ENCODE measurements around the gene FAM186B.
"Not testable (repeated sequence)": the region's sequence is repeated elsewhere in the genome, so short reads cannot be mapped to it uniquely, and the experiment has no call there.

Gene FAM186B, protein sequence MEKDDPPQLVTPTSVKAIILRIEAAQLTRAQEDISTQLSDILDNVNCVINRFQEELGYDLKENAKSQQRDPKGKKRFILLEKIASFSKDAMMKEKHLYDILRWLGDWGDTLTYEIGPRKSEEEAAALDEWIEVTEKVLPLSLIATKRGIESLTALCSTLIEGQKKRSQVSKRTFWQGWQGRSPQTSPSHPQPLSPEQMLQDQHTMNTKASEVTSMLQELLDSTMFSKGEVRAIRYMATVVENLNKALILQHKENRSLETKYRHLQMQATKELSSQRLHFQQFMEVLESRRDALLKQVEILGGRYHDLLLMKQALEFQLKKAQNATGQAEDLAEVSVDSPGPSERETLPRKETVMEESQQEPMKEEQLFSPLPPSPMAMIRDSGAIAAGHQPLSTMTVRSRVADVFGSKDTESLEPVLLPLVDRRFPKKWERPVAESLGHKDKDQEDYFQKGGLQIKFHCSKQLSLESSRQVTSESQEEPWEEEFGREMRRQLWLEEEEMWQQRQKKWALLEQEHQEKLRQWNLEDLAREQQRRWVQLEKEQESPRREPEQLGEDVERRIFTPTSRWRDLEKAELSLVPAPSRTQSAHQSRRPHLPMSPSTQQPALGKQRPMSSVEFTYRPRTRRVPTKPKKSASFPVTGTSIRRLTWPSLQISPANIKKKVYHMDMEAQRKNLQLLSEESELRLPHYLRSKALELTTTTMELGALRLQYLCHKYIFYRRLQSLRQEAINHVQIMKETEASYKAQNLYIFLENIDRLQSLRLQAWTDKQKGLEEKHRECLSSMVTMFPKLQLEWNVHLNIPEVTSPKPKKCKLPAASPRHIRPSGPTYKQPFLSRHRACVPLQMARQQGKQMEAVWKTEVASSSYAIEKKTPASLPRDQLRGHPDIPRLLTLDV

DNA sequence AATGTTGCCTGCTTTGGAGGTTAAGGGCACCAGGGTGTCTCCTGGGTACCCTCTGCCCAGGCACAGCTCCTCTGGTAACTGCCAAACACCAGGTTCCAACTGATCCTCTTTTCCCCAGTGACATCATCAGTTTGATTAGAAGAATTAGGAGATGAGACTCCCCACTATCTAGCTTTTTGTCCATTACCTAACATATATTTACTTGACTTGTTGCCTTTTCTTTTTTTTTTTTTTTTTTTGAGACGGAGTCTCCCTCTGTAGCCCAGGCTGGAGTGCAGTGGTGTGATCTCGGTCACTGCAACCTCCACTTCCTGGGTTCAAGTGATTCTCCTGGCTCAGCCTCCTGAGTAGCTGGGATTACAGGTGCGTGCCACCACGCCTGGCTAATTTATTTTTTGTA, at the start of gene FAM186B:
FAM186B (minus strand) TSS at position 101 of the 400 bp plus-strand sequence. CDS start 162 bp downstream, outside the sequence.
- not testable (repeated sequence) for DNase-seq (ENCODE audit: low read depth)

DNA sequence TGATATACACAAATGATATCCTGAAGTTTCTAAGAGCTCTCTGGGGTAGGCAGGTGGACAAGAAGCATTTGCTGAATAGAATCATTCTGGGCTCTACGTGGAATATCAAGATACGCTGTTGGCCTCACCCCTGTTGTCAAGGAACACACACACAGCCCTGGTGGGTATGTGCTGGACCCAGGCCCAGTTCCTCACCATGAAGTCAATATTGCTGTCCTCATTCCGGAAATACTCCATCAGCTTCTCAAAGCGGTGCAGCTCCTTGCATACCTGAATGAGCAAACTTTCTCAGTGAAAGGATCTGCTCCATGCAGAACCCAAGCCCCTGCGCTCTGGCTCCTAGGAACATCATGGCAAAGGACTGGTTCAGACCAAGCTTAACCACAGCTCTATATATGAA, 49.3 kb upstream of the FAM186B start:
- DNase-seq (ENCODE audit: low read depth), result no peak

DNA sequence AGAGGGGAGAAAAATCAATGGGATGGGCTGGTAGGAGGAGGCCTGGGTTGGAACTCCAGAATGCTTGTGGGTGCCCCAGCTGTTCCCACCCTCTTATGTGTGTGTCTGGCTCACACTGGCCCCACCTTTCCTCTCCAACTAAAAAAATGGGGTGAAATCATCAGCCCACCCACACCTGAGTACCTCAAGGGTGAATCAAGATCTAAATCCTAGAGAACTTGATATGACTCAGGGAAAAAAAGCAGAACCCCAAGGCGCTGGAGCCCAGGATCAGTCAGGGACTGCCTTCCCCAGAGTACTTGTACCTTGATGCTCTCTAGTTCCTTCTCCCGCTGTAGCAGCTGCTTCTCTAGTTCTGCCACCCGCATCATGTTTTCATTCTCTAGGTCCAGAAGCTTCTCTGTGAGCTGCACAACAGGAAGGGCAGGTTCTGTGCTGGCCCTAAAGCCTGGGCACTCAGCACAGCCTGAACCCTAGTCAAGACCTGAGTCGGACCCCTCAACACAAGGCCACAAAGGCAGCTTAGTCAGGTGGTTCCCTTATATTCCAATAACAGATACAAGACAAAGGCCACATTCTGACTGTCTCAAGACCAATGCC, 47.6 kb upstream of the FAM186B start:
- no peak for DNase-seq (ENCODE audit: low read depth)

DNA sequence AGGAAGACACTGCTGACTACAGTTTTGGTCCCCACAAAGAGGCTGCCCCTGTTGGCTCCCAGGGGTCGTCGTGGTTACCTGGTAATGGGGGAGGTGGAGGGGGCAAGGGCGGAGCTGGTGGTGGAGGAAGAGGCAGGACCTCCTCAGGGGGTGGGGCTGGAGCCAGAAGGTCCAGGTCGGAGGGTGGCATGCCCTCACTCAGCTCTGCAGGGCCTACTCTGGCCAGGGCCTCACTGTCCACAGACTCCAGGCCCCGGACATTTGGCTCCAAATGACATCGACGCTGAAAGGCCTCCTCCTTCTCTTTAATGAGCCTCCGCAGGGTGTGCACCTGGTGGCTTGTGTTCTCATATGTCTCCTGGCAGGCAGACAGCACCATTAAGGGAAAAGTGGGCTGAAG, 46.4 kb upstream of the FAM186B start:
- no peak for DNase-seq (ENCODE audit: low read depth)

DNA sequence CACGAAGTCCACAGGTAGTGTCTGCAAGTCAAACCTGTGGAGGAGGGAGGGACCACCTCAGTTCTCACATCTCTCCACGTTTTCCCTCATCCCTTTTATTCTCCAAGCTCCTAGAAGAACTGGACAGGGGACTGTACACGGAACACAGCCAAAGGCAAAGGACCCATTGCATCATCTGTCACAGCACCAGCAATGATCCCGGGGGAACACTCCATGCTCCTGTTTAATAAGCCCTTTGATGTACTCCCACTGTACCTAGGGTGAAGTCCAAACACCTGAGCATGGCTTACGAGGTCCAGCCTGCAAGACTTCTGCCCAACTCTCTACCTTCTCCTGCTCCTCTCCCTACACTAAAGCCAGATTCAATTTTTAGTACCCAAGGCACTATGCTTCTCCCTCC, 44.5 kb upstream of the FAM186B start:
- no peak for DNase-seq (ENCODE audit: low read depth)

DNA sequence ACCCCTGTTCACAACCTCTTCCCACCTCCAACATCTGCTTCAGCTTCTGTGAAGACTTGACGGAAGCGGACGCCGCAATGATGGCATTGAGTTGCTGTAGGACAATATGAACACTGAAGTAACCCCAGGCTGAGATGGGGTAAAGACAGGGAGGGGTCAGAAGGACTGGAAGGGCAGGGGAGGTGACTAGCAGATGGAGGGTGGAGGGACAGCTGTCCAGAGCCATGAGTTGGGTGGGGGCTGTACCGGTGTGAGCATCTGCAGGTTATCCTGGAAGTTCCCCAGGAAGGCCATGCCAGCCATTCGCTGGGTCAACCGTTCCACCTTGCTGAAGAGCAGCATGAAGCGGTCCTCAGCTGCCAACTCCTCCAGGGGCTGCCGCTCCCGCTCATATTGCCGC, 44.0 kb upstream of the FAM186B start:
- no peak for DNase-seq (ENCODE audit: low read depth)

DNA sequence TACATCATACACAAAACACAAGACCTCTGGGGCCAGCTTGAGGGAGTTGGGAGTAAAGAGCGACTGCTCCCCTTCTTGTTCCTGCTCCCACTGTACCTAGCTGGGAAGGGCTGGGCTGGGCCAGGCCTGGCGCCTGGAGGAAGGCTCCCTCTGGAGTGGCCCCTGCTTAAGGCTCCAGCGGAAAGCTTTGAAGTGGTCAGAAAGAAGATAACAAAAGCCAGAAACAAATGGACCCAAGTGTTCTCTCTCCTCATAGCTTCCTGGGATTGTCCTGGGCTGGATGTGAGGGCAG, 43.2 kb upstream of the FAM186B start:
- DNase-seq (ENCODE audit: low read depth), result no peak

DNA sequence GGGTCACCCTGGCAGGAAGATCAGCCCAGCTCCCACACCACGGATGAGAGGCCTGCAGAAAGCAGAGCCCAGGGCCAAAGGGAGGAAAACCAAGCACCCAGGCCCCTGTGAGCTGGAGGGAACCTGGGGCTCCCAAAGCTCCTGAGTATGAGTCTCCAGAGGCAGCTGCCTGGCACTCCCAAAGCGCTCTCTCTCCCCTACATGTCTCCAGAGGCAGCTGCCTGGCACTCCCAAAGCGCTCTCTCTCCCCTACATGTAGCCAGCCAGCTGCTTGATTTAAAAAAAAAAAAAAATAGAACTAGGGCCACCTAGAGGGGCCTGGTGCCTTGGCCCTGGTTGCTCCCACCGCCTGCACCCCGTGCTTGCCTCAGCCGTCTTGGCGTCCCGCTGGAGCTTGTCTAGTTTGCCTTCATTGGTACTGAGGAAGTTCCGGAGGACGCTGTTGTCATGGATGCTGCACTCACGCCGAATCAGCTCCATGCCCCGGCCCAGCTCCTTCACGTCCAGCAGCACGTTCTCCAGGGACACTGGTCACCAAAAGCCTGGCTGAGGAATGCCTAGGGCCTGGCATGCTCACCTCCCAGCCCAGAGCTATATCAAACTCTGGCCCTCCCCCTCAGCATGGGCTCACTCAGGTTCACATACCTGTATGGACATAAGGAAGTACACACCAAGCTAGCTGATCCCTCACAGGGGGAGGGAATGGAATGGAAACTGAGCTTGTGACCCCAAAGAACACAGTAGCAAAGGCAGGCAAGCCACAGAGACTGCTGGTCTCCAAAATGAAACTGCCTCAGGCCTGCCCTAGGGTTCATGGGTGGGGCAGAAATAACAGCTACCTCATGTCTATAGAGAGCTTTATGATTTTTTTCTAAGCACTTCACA, 42.6 kb upstream of the FAM186B start:
- no peak for DNase-seq (ENCODE audit: low read depth)

DNA sequence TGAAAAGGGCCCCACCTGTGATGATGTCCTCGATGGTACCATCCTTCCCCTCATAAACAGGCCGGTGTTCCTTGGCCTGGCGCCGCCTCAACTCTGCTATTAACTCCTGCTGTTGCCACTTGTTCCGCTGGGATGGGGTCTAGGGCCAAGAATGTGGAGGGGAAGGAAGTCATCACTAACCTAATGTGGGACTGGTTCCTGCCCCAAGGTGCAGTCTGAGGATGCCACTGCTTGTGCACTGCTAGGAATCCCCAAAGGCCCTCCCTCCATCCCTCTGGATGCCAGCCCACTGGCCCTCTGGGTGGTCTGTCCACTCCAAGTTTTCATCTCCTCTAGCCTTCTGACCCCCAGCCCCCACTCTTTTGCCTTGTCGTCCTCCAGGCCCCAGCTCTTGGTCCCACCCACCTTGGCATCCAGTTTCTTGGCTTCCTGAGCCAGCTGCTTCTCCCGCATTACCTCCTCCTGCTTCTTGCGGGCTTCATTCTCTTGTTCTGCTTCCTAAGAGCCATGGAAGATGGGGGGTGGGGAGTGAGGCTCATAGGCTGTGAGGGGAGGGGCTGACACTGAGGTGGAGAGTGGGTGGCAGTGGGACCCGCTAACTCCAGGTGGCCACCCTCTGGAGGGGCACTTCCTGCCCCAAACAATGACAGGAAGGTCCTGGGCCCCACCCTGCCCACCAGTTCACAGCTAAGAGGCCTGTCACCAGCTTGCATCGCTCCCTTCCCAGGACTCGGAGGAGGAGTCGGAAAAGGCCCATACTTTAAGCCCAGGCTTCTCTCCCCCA, 41.6 kb upstream of the FAM186B start:
- no peak for DNase-seq (ENCODE audit: low read depth)

DNA sequence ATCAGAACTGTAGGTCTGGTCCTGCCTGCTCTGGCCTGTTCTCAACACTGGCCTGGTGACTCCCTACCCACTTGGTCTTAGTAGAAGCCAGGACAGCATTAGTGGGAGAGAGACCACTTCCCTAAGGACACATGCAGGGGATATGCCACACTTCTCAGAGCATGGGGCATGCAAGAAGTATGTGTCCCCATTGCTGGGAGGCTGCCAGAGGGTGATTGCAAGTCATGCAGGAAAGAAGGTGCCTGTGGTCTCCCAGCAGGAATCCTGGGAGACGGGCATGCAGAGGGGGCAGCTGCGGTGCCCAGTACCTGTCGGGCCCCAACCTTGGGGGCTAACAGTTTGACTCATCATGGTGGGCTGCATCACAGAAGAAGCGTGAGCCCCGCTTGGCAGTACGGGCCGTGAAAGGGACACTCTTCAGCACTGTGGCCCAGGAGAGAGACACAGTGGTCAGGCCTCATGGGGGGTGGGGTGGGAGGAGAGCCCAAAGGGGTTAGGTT, 40.9 kb upstream of the FAM186B start:
- no peak for DNase-seq (ENCODE audit: low read depth)

DNA sequence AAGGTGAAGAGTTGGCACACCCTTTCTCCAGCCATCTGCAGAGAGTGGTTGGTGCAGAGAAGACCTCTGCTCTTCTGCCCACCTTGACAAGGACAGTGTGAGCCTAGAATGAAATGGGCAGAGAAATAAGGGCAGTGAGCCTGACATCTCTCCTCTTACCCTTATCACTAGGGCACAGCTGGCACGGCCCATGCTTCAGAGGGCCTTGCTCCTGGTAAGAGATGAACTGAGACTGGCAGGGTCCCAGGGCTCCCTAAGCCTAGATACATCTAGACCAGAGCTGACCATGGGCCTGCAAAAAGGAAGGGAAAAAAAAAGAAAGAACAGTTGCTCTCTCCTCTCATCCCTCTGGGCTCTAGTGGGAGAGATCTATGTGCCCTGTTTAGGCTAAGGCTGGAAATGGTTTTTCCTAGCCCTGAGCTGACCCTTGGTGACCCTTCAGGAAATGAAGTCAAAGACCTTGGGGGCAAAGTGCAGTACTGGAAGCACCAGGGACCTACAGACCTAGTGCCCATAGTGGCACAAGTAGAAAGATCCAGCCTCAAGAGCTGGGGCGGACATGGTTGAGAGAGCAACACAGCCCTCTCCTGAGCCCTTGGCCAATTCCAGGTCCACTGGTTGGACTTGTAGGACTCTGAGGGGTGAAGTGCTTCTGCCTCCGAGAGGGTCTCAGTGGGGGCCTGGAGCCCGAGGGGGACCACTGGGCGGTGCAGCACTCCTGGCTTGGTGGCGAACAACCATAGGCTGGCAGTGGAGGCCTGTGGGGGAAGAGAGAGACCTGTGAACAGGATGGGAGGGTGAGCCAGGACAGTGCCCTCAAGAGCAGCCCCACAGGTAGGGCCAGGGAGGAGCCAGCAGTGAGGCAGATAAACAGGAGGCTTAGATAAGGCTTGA, 40.0 kb upstream of the FAM186B start:
- no peak for DNase-seq (ENCODE audit: low read depth)

DNA sequence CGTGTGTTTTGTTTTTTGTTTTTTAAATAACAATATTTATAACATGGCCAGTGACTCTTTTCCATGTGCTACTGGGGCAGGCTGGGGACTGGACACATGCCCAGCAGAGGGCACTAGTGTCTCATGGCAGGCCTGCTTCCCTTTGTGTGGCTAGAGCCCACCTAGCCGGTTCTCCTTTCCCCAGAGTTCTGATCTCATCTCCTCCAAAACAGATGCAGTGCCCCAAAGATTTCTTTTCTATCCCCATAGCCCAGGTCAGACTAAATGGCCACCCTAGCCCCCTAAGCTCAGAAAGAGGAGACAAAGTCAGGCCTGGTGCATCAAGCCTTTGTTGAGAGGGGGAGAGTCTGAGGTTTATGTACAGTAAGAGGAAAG, 39.2 kb upstream of the FAM186B start:
- peak; percentile 65 for DNase-seq (ENCODE audit: low read depth)

DNA sequence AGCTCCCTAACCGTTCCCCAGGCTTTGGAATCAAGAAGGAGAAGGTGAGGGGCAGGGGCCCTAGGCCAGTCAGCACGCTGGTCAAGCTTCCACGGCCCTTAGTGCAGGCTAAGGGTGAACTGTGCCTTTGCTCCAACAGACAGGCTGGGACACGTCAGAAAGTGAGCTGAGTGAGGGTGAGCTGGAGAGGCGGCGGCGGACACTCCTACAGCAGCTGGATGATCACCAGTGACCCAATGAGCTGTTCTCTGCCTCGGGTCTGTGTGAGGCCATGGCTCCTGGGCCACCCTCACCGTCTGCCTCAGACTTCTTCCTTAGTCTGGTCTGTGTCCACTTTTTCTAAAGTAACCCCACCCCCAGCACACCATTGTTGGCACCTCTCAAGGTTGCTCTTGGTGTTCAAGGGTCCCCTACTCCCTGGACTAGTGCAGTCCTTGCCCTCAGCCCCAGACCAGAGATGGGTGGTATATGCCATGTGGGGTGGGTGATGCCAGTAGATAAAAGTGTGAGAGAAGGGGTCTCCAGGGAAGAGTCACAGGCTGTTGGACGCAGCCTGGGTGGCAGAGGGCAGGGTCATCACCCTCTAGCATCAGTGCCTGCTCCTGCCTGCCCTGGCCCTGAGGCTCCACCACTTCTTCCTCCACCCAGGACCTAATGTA, 38.7 kb upstream of the FAM186B start:
- DNase-seq (ENCODE audit: low read depth), result no peak

DNA sequence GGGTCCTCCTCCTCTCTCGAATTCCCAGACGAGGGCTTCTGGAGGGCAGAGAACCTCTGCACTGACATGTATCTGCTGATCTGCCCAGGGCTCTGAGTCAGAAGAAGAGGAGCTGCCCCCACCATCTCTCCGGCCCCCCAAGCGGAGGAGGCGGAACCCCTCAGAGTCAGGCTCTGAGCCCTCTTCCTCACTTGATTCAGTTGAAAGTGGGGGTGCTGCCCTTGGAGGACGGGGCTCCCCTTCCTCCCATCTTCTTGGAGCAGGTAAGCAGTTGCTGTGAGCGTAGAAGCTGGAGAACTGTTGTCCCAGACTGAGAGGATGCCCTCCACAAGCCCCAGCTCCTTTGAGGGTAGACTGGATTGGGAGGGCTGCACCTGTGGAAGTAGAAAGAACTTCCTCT, 37.7 kb upstream of the FAM186B start:
- no peak for DNase-seq (ENCODE audit: low read depth)

DNA sequence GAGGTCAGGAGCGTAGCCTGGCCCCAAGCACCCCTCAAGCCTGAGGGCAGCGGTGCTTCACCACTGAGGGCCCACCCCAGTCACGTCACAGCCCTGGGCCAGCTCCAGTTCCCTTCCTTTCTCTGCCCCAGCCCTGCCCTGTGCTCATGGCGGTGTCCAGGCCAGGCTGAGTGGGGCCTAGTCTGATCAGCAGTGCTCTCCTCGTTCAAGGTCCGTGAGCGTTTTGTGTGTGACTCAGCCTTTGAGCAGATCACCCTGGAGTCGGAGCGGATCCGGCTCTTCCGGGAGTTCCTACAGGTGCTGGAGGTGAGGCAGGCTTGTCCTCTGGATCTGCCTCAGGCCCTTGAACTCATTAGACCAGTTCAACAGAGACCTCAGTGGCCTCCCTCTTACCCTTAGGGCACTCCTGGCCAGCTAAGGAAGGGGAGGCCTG, 36.9 kb upstream of the FAM186B start:
- no peak for DNase-seq (ENCODE audit: low read depth)

DNA sequence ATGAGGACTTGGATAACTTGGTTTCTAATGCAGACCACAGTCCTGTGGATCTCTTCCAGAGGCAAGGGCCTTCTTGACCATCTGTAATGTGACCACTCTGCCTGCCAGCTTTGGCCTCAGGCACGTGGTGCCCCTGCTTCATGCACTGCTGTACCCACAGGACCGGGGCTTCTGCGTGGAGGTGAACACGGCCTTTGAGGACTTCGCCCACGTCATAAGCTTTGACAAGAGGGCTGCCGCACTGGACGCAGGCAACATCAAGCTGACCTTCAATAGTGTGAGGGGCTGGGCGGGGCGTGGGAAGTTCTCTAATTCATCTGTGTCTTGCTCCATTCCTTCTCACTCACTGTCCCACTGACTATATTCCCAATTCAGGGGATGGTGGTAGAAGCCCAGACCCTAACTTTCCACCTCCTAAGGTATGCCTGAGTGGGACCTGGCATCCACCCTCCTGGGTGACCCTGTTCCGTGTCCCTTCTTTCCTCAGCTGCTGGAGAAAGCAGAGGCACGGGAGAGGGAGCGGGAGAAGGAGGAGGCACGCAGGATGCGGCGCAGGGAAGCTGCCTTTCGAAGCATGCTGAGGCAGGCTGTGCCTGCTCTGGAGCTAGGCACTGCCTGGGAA, 36.4 kb upstream of the FAM186B start:
- no peak for DNase-seq (ENCODE audit: low read depth)

DNA sequence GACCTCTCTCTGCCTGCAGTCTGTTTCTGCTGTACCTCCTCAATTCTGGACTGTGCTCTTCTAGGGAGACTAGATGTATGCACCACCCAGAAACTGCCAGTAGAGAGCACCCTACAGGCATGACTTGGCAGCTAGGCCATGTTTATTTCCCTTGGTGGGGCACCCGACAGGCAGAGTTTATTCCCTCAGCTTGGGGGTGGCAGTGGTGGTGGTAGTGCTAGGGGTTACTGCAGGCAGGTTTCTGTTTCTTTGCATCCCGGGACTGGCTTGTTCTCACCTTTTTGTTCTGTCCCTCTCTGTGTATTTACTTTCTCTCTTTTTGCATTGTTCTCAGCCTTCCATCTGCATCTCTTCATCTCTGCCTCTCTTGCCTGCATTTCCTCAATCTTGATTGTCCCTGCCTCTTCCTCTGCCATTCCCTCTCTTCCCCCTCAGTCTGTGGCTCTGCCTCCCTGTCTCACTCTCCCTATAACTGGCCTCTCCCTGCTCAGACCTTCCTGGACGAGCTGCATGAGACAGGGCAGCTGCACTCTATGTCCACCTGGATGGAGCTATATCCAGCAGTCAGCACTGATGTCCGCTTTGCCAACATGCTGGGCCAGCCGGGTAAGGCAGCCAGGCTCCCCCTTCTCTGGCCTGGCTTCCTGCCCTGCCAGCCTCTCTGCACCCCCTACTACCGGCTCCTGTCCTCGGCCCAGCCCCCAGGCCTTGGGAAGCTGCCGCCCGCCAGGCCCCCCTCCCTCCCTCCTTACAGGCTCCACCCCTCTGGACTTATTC, 31.7 kb upstream of the FAM186B start:
- DNase-seq (ENCODE audit: low read depth), result no peak

DNA sequence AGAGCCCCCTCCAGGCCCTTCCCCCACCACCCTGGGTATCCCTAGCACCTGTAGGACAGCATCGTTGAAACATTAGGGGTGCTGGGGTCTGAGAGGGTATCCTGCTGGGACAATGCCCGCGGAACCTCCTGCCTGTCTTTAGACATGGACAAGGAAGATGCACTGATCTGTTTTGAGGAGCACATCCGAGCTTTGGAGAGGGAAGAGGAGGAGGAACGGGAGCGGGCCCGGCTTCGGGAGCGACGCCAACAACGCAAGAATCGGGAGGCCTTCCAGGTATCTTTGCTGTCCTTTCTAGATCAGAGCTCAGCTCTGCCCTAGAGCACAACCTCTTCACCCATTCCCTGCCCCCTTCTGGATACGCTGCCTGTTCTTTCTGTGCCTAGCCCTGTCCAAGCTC, 31.1 kb upstream of the FAM186B start:
- no peak for DNase-seq (ENCODE audit: low read depth)
